Naive thymus-derived CD4-positive, alpha-beta T cell (primary cell): Measurements from ENCODE around the gene GLIPR1L1. TPM values are rescaled to one million over a fixed set of nuclear protein-coding genes. Genes with fewer than 3 reads are reported as not detected.

ENCODE experiments used
- ATAC-seq: fragments of 150-1000 bp; cut with Tn5 transposase; 2 replicates; pipeline ENCODE4 v1.10.0; 2021; ENCODE audit warnings: mild to moderate bottlenecking, moderate library complexity
- CTCF ChIA-PET: fragments of 350-600 bp; sonication (Branson Sonifier 250); formaldehyde crosslinking; loops from one replicate; lab custom pipeline; 2021; ENCODE audit warnings: antibody characterized with exemption; lab: Charles Lee
- POLR2A ChIA-PET: fragments of 350-600 bp; sonication (Branson Sonifier 250); formaldehyde crosslinking; loops from one replicate; lab custom pipeline; 2021; ENCODE audit warnings: antibody characterized with exemption, inconsistent platforms; lab: Charles Lee
- DNase-seq, 9 donors: peaks; one replicate each; pipeline versions ENCODE4 v3.0.0 to v3.0.0-alpha.2; 2020 to 2022; ENCODE audit warnings: mixed read lengths in 1 of 9
- H3K27ac ChIP-seq: one replicate; pipeline ENCODE4 v1.7.0; 2013; ENCODE audit warnings: mild to moderate bottlenecking, low read depth, low read length, moderate library complexity
- H3K27me3 ChIP-seq, 2 donors: one replicate each; pipeline ENCODE4 v1.7.0; 2013; ENCODE audit warnings: low read length in 2 of 2, mild to moderate bottlenecking in 2 of 2, moderate library complexity in 2 of 2; ENCODE audit not compliant: control insufficient read depth in 2 of 2, insufficient read depth in 2 of 2
- H3K36me3 ChIP-seq, 3 experiments: 1 replicate in 2 of 3; 2 replicates in 1 of 3; pipeline ENCODE4 v1.7.0; 2013; ENCODE audit warnings: low read length in 3 of 3, mild to moderate bottlenecking in 3 of 3, moderate library complexity in 1 of 3; ENCODE audit not compliant: insufficient read depth in 3 of 3, control insufficient read depth in 2 of 3
- H3K4me1 ChIP-seq, 2 donors: one replicate each; pipeline ENCODE4 v1.7.0; 2013; ENCODE audit warnings: low read length in 2 of 2, mild to moderate bottlenecking in 2 of 2, moderate library complexity in 1 of 2; ENCODE audit not compliant: control insufficient read depth in 2 of 2, insufficient read depth in 2 of 2
- H3K4me3 ChIP-seq: 2 replicates; pipeline ENCODE4 v1.7.0; 2013; ENCODE audit warnings: mild to moderate bottlenecking, low read length
- H3K9me3 ChIP-seq, 3 experiments: 1 replicate in 2 of 3; 2 replicates in 1 of 3; pipeline ENCODE4 v1.7.0; 2013; ENCODE audit warnings: low read length in 3 of 3; ENCODE audit not compliant: control insufficient read depth in 2 of 3
- H3K27ac Mint-ChIP-seq, 9 donors: one replicate each; pipeline ENCODE4 v1.8.0; 2020 to 2022; ENCODE audit warnings: mixed read lengths in 9 of 9, mild to moderate bottlenecking in 8 of 9, moderate library complexity in 5 of 9, inconsistent platforms in 2 of 9
- H3K27me3 Mint-ChIP-seq, 5 donors: one replicate each; pipeline ENCODE4 v1.8.0; 2021 to 2022; ENCODE audit warnings: mixed read lengths in 5 of 5, mild to moderate bottlenecking in 1 of 5
- H3K36me3 Mint-ChIP-seq, 5 donors: one replicate each; pipeline ENCODE4 v1.8.0; 2020 to 2022; ENCODE audit warnings: mixed read lengths in 5 of 5, mild to moderate bottlenecking in 3 of 5, inconsistent platforms in 1 of 5
- H3K4me1 Mint-ChIP-seq, 7 donors: one replicate each; pipeline ENCODE4 v1.8.0; 2020 to 2022; ENCODE audit warnings: mixed read lengths in 7 of 7, mild to moderate bottlenecking in 3 of 7, inconsistent platforms in 1 of 7
- H3K4me3 Mint-ChIP-seq, 10 donors: one replicate each; pipeline ENCODE4 v1.8.0; 2020 to 2022; ENCODE audit warnings: mild to moderate bottlenecking in 10 of 10, mixed read lengths in 10 of 10, moderate library complexity in 6 of 10, inconsistent platforms in 2 of 10
- H3K9me3 Mint-ChIP-seq, 11 donors: one replicate each; pipeline ENCODE4 v1.8.0; 2020 to 2022; ENCODE audit warnings: mixed read lengths in 11 of 11, mild to moderate bottlenecking in 4 of 11, inconsistent platforms in 1 of 11, moderate library complexity in 1 of 11
- intact Hi-C, 2 donors: fragments of 100-400 bp; cut with micrococcal nuclease; formaldehyde crosslinking; loops; one replicate each; pipeline ENCODE4 v1.15.1; 2023
- polyA plus RNA-seq, 2 donors: library from polyadenylated mRNA; unstranded; fragments of 300-500 nt; fragmentation: Illumina TruSeq; gene quantifications; one replicate each; pipeline ENCODE4 v1.2.3, GENCODE V29; 2021
- total RNA-seq, 6 experiments: library from RNA in 5 of 6; stranded (reverse) in 5 of 6; gene quantifications; 1 replicate in 5 of 6; 2 replicates in 1 of 6; pipeline ENCODE4 v1.2.3 and lab custom pipeline; 2021 to 2026

Gene GLIPR1L1
- total and polyA plus RNA-seq, 7 experiments from 2014 or later, result not detected

GRCh38 chr12:75302225-75302624 is 32.2 kb upstream of the GLIPR1L1 start:
- no peaks in the 10 kb centered on the region for H3K4me1 ChIP-seq
- Mint-ChIP-seq H3K27ac (no peak overlapping the region), H3K9me3 (no peaks in the 10 kb centered on the region), H3K4me1 (no peaks in the 10 kb centered on the region), H3K36me3 (peaks cover 0 to 4% (median 0%) of the 10 kb centered on the region in 5 donors), H3K27me3 (no peaks in the 10 kb centered on the region), H3K4me3 (no peak overlapping the region)
- no peaks in the 10 kb centered on the region for H3K27me3 ChIP-seq
- no peak overlapping the region for H3K4me3 ChIP-seq
- no peaks in the 10 kb centered on the region for H3K36me3 ChIP-seq
- no peak overlapping the region for H3K27ac ChIP-seq
- intact Hi-C loops, result no loop called here
- CTCF ChIA-PET, result no interaction called here
- DNase-seq (no peak), ATAC-seq (no peak)
- POLR2A ChIA-PET, result no interaction called here
- no peaks in the 10 kb centered on the region for H3K9me3 ChIP-seq

- ATAC-seq (no peak), DNase-seq (no peak)
- H3K4me1 ChIP-seq, result no peaks in the 10 kb centered on the region
- no peak overlapping the region for H3K4me3 ChIP-seq
- no peaks in the 10 kb centered on the region for H3K9me3 ChIP-seq
- H3K9me3 Mint-ChIP-seq, result no peaks in the 10 kb centered on the region
- no peaks in the 10 kb centered on the region for H3K4me1 Mint-ChIP-seq
- H3K36me3 Mint-ChIP-seq, result peaks cover 0 to 4% (median 0%) of the 10 kb centered on the region in 5 donors
- no peaks in the 10 kb centered on the region for H3K27me3 Mint-ChIP-seq
- H3K27ac Mint-ChIP-seq, result no peak overlapping the region
- no peak overlapping the region for H3K27ac ChIP-seq
- H3K27me3 ChIP-seq, result no peaks in the 10 kb centered on the region
- CTCF ChIA-PET, result no interaction called here
- intact Hi-C loops, result no loop called here
- H3K36me3 ChIP-seq, result no peaks in the 10 kb centered on the region
- no peak overlapping the region for H3K4me3 Mint-ChIP-seq
- POLR2A ChIA-PET, result no interaction called here
Measured at GRCh38 chr12:75302781-75303180, 31.7 kb upstream of the GLIPR1L1 start.

GRCh38 chr12:75305412-75306332 is 28.8 kb upstream of the GLIPR1L1 start:
- ChIA-PET POLR2A (no interaction called here), CTCF (interaction anchor here (0.6 kb wide), 1 partner anchor 379 kb away, joined by 3 read pairs; no protein-coding TSS in a partner anchor)
- H3K9me3 Mint-ChIP-seq, result no peaks in the 10 kb centered on the region
- H3K4me1 Mint-ChIP-seq, result no peaks in the 10 kb centered on the region
- H3K27me3 ChIP-seq, result no peaks in the 10 kb centered on the region
- H3K36me3 ChIP-seq, result no peaks in the 10 kb centered on the region
- DNase-seq, result no peak
- no peak for ATAC-seq
- H3K4me1 ChIP-seq, result no peaks in the 10 kb centered on the region
- H3K27ac ChIP-seq, result no peak overlapping the region
- no peaks in the 10 kb centered on the region for H3K27me3 Mint-ChIP-seq
- H3K27ac Mint-ChIP-seq, result no peak overlapping the region
- H3K36me3 Mint-ChIP-seq, result peaks cover 0 to 4% (median 0%) of the 10 kb centered on the region in 5 donors
- H3K9me3 ChIP-seq, result no peaks in the 10 kb centered on the region
- no peak overlapping the region for H3K4me3 Mint-ChIP-seq
- no peak overlapping the region for H3K4me3 ChIP-seq
- intact Hi-C loops, result no loop called here

- Mint-ChIP-seq H3K27me3 (no peaks in the 10 kb centered on the region), H3K4me3 (no peak overlapping the region), H3K36me3 (peaks cover 0 to 4% (median 0%) of the 10 kb centered on the region in 5 donors), H3K4me1 (no peaks in the 10 kb centered on the region), H3K27ac (no peak overlapping the region), H3K9me3 (no peaks in the 10 kb centered on the region)
- no peaks in the 10 kb centered on the region for H3K36me3 ChIP-seq
- ChIA-PET CTCF (no interaction called here), POLR2A (no interaction called here)
- no peaks in the 10 kb centered on the region for H3K27me3 ChIP-seq
- no peaks in the 10 kb centered on the region for H3K4me1 ChIP-seq
- no peaks in the 10 kb centered on the region for H3K9me3 ChIP-seq
- ATAC-seq (no peak), DNase-seq (no peak)
- no peak overlapping the region for H3K27ac ChIP-seq
- intact Hi-C loops, result no loop called here
- no peak overlapping the region for H3K4me3 ChIP-seq
Measured at GRCh38 chr12:75308279-75308678, 26.2 kb upstream of the GLIPR1L1 start.

GRCh38 chr12:75311369-75311768 is 23.1 kb upstream of the GLIPR1L1 start:
- no peak overlapping the region for H3K27ac ChIP-seq
- no peak overlapping the region for H3K27ac Mint-ChIP-seq
- ATAC-seq (no peak), DNase-seq (no peak)
- no peaks in the 10 kb centered on the region for H3K27me3 ChIP-seq
- no peaks in the 10 kb centered on the region for H3K4me1 Mint-ChIP-seq
- intact Hi-C loops, result no loop called here
- ChIA-PET CTCF (no interaction called here), POLR2A (interaction anchor here (0.5 kb wide), 1 partner anchor 169 kb away, joined by 3 read pairs; no protein-coding TSS in a partner anchor)
- H3K9me3 ChIP-seq, result no peaks in the 10 kb centered on the region
- no peaks in the 10 kb centered on the region for H3K4me1 ChIP-seq
- no peaks in the 10 kb centered on the region for H3K9me3 Mint-ChIP-seq
- H3K36me3 ChIP-seq, result no peaks in the 10 kb centered on the region
- no peaks in the 10 kb centered on the region for H3K36me3 Mint-ChIP-seq
- H3K4me3 ChIP-seq, result no peak overlapping the region
- peaks cover 0 to 5% (median 0%) of the 10 kb centered on the region in 5 donors for H3K27me3 Mint-ChIP-seq
- no peak overlapping the region for H3K4me3 Mint-ChIP-seq

GRCh38 chr12:75315518-75315917 is 19.0 kb upstream of the GLIPR1L1 start:
- no peaks in the 10 kb centered on the region for H3K27me3 ChIP-seq
- H3K9me3 ChIP-seq, result no peaks in the 10 kb centered on the region
- Mint-ChIP-seq H3K27ac (no peak overlapping the region), H3K4me1 (no peaks in the 10 kb centered on the region), H3K27me3 (peaks cover 0 to 19% (median 7%) of the 10 kb centered on the region in 5 donors), H3K36me3 (no peaks in the 10 kb centered on the region), H3K4me3 (no peak overlapping the region), H3K9me3 (no peaks in the 10 kb centered on the region)
- ChIA-PET POLR2A (no interaction called here), CTCF (no interaction called here)
- H3K4me1 ChIP-seq, result no peaks in the 10 kb centered on the region
- DNase-seq (no peak), ATAC-seq (no peak)
- intact Hi-C loops, result no loop called here
- H3K27ac ChIP-seq, result no peak overlapping the region
- no peak overlapping the region for H3K4me3 ChIP-seq
- H3K36me3 ChIP-seq, result no peaks in the 10 kb centered on the region

GRCh38 chr12:75317784-75318183 is 16.7 kb upstream of the GLIPR1L1 start:
- ChIA-PET POLR2A (no interaction called here), CTCF (no interaction called here)
- Histone ChIP-seq H3K9me3 (no peaks in the 10 kb centered on the region), H3K4me3 (no peak overlapping the region), H3K27me3 (no peaks in the 10 kb centered on the region), H3K27ac (no peak overlapping the region), H3K36me3 (no peaks in the 10 kb centered on the region), H3K4me1 (no peaks in the 10 kb centered on the region)
- intact Hi-C loops, result no loop called here
- H3K9me3 Mint-ChIP-seq, result no peaks in the 10 kb centered on the region
- no peak for DNase-seq
- H3K27me3 Mint-ChIP-seq, result peaks cover 0 to 24% (median 10%) of the 10 kb centered on the region in 5 donors
- no peaks in the 10 kb centered on the region for H3K36me3 Mint-ChIP-seq
- no peak overlapping the region for H3K4me3 Mint-ChIP-seq
- no peak overlapping the region for H3K27ac Mint-ChIP-seq
- H3K4me1 Mint-ChIP-seq, result no peaks in the 10 kb centered on the region
- no peak for ATAC-seq
